B cell (primary cell): Measurements from ENCODE around the gene DRD3. TPM values are rescaled to one million over a fixed set of nuclear protein-coding genes. Genes with fewer than 3 reads are reported as not detected.
A peak's percentile ranks its signal among the peaks of the same experiment; 100 is the strongest.

Source experiments
- ATAC-seq: fragments of 200-7000 bp; cut with Tn5 transposase; one replicate; pipeline ENCODE4 v1.10.0; 2021; ENCODE audit warnings: low read depth, mild to moderate bottlenecking, moderate number of reproducible peaks, moderate library complexity
- CTCF ChIA-PET: fragments of 350-600 bp; sonication (Branson Sonifier 250); formaldehyde crosslinking; loops from one replicate; lab custom pipeline; 2021; ENCODE audit warnings: antibody characterized with exemption, inconsistent platforms; lab: Charles Lee
- POLR2A ChIA-PET: fragments of 350-600 bp; sonication (Branson Sonifier 250); formaldehyde crosslinking; loops from one replicate; lab custom pipeline; 2021; ENCODE audit warnings: antibody characterized with exemption; lab: Charles Lee
- DNase-seq: peaks from one replicate; pipeline ENCODE4 v3.0.0; 2013
- H2AFZ ChIP-seq: 2 replicates; pipeline ENCODE4 v1.6.1; 2012; ENCODE audit warnings: mild to moderate bottlenecking, low read depth, low read length; ENCODE audit not compliant: insufficient read depth, poor library complexity, severe bottlenecking
- H3K27ac ChIP-seq, 2 donors: 1 replicate in 1 of 2; 2 replicates in 1 of 2; pipeline ENCODE4 v1.5.1; 2012 to 2013; ENCODE audit warnings: low read length in 2 of 2, mild to moderate bottlenecking in 2 of 2, moderate library complexity in 1 of 2
- H3K27me3 ChIP-seq, 4 experiments: fragments of 200-600 bp in 1 of 4; sonication (generic) in 1 of 4; replicated peaks in 1 of 4; 1 replicate in 2 of 4; 2 replicates in 2 of 4; pipeline versions ENCODE4 v1.6.1 to v1.7.0; 2013 to 2016; ENCODE audit warnings: low read length in 3 of 4, mild to moderate bottlenecking in 2 of 4, mixed read lengths in 1 of 4, moderate library complexity in 1 of 4; ENCODE audit not compliant: insufficient read depth in 4 of 4, control insufficient read depth in 3 of 4; ENCODE audit errors: control extremely low read depth in 1 of 4
- H3K36me3 ChIP-seq, 2 experiments: replicated peaks in 1 of 2; 1 replicate in 1 of 2; 2 replicates in 1 of 2; pipeline versions ENCODE4 v1.6.1 to v1.7.1; 2013; ENCODE audit warnings: low read length in 1 of 2; ENCODE audit not compliant: insufficient read depth in 2 of 2, control insufficient read depth in 1 of 2; ENCODE audit errors: control extremely low read depth in 1 of 2, extremely low read depth in 1 of 2
- H3K4me1 ChIP-seq, 2 donors: fragments of 200-600 bp in 1 of 2; sonication (generic) in 1 of 2; 1 replicate in 1 of 2; 2 replicates in 1 of 2; pipeline versions ENCODE4 v1.5.1 to v1.6.1; 2013 to 2017; ENCODE audit warnings: low read length in 2 of 2; ENCODE audit not compliant: control insufficient read depth in 2 of 2, insufficient read depth in 2 of 2
- H3K4me2 ChIP-seq: replicated peaks from 2 replicates; pipeline ENCODE3; 2012; ENCODE audit warnings: mild to moderate bottlenecking, low read depth, low read length; ENCODE audit not compliant: poor library complexity, severe bottlenecking
- H3K4me3 ChIP-seq, 5 experiments: fragments of 200-600 bp in 1 of 5; sonication (generic) in 1 of 5; 1 replicate in 3 of 5; 2 replicates in 2 of 5; pipeline versions ENCODE4 v1.5.1 to v1.7.0; 2011 to 2016; ENCODE audit warnings: low read length in 4 of 5, mild to moderate bottlenecking in 4 of 5, low read depth in 2 of 5, control low read depth in 1 of 5, moderate library complexity in 1 of 5; ENCODE audit not compliant: insufficient read depth in 1 of 5; ENCODE audit errors: control extremely low read depth in 1 of 5, extremely low read depth in 1 of 5
- H3K79me2 ChIP-seq: fragments of 200-600 bp; sonication (generic); one replicate; pipeline ENCODE4 v1.6.0; 2016; ENCODE audit warnings: low read length; ENCODE audit not compliant: control insufficient read depth, insufficient read depth
- H3K9ac ChIP-seq: fragments of 200-600 bp; sonication (generic); 2 replicates; pipeline ENCODE4 v1.6.1; 2017; ENCODE audit warnings: mild to moderate bottlenecking, low read length, moderate library complexity
- H3K9me3 ChIP-seq, 3 donors: one replicate each; pipeline versions ENCODE4 v1.6.1 to v1.7.1; 2013; ENCODE audit warnings: low read length in 2 of 3; ENCODE audit not compliant: control insufficient read depth in 2 of 3, insufficient read depth in 1 of 3; ENCODE audit errors: control extremely low read depth in 1 of 3
- H4K20me1 ChIP-seq: 2 replicates; pipeline ENCODE4 v1.6.0; 2012; ENCODE audit warnings: mild to moderate bottlenecking, low read length; ENCODE audit not compliant: insufficient read depth, control insufficient read depth, poor library complexity, severe bottlenecking
- H3K27ac Mint-ChIP-seq: one replicate; pipeline ENCODE4 v1.8.0; 2021; ENCODE audit warnings: mixed read lengths
- H3K27me3 Mint-ChIP-seq: one replicate; pipeline ENCODE4 v1.8.0; 2021; ENCODE audit warnings: mixed read lengths
- H3K4me1 Mint-ChIP-seq: one replicate; pipeline ENCODE4 v1.8.0; 2021; ENCODE audit warnings: mixed read lengths
- H3K4me3 Mint-ChIP-seq: one replicate; pipeline ENCODE4 v1.8.0; 2021; ENCODE audit warnings: mixed read lengths
- H3K9me3 Mint-ChIP-seq: one replicate; pipeline ENCODE4 v1.8.0; 2022; ENCODE audit warnings: mixed read lengths; ENCODE audit not compliant: insufficient read depth
- EZH2 ChIP-seq: IDR thresholded peaks from 2 replicates; pipeline ENCODE4 v1.6.1; 2012; ENCODE audit warnings: borderline replicate concordance, low read depth, mild to moderate bottlenecking, moderate library complexity, low read length; ENCODE audit not compliant: insufficient read depth, poor library complexity, severe bottlenecking
- WGBS: methylation state at CpG from one replicate; pipeline ENCODE4 v1.1.5; 2013; ENCODE audit warnings: missing lambda C conversion rate; ENCODE audit not compliant: insufficient coverage; 5-methylcytosine and 5-hydroxymethylcytosine counted together
- intact Hi-C: fragments of 100-400 bp; cut with micrococcal nuclease; formaldehyde crosslinking; loops from one replicate; pipeline ENCODE4 v1.10.0; 2022
- polyA plus RNA-seq: library from polyadenylated mRNA; depleted of rRNA; stranded (reverse); fragments of >200 nt; gene quantifications from 2 replicates; pipeline ENCODE4 v1.2.3, GENCODE V29; 2012
- total RNA-seq, 2 donors: library from RNA; stranded (reverse); fragments of 120-200 nt in 1 of 2; gene quantifications; 1 replicate in 1 of 2; 2 replicates in 1 of 2; pipeline versions ENCODE4 v1.2.3 to v1.2.4, GENCODE V29; 2013 to 2022
- TF ChIP-seq, protein P1 (sequence below): fragments of 200-600 bp; IDR thresholded peaks from one replicate; pipeline ENCODE4 v1.8.0; 2022; ENCODE audit warnings: antibody characterized with exemption, mild to moderate bottlenecking

The DRD3 gene
- total and polyA plus RNA-seq, 2 donors (not counting 1 experiment from before 2014, with no cell fraction given): not detected

DNA sequence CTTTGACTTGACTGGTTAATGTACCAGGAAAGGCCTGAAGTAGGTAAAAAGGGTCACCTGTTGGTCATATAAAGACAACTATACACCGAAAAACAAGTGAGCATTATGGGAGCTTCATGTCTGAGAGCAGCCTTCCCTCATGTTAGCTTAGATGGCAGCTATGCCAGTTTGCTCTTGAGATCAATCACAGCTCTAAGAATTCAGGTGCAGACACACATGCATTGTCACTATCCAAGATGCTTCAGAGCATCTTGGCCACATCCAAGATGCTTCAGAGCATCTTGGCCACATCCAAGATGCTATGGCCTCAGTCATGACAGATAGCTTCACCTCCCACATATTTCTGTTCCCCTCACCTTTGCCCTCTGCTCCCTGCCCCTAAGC is 43.0 kb upstream of the DRD3 start:
- peaks cover 6 to 15% (median 15%) of the 10 kb centered on the region in 3 donors for H3K9me3 ChIP-seq
- WGBS: no CpG with 5 or more reads among the region's 1 CpG
- ChIA-PET CTCF (interaction anchor here (1.1 to 5.2 kb wide), 4 partner anchors 8 to 72 kb away, joined by 3 to 36 read pairs (median 20); partner anchors contain the start of gene TIGIT), POLR2A (interaction anchor here (2.6 kb wide), 1 partner anchor 8 kb away, joined by 20 read pairs; no protein-coding TSS in a partner anchor)
- no peak overlapping the region for H3K4me2 ChIP-seq
- intact Hi-C loops: no loop called here
- H3K4me1 ChIP-seq: peaks cover 68 to 84% of the 10 kb centered on the region in 2 donors
- H3K4me3 ChIP-seq: no peak overlapping the region
- Mint-ChIP-seq H3K27ac (peak overlapping the region; percentile 85), H3K27me3 (no peaks in the 10 kb centered on the region), H3K4me3 (peak overlapping the region; percentile 32), H3K9me3 (peaks cover 3% of the 10 kb centered on the region), H3K4me1 (peaks cover 74% of the 10 kb centered on the region)
- no peaks in the 10 kb centered on the region for H3K27me3 ChIP-seq
- ATAC-seq (no peak), DNase-seq (no peak)
- H2AFZ ChIP-seq: no peak overlapping the region
- peaks cover 46% of the 10 kb centered on the region for H3K79me2 ChIP-seq
- no peaks in the 10 kb centered on the region for H4K20me1 ChIP-seq
- H3K27ac ChIP-seq: peak overlapping the region in 1 of 2 donors; percentile 80
- TF ChIP-seq, protein P1, sequence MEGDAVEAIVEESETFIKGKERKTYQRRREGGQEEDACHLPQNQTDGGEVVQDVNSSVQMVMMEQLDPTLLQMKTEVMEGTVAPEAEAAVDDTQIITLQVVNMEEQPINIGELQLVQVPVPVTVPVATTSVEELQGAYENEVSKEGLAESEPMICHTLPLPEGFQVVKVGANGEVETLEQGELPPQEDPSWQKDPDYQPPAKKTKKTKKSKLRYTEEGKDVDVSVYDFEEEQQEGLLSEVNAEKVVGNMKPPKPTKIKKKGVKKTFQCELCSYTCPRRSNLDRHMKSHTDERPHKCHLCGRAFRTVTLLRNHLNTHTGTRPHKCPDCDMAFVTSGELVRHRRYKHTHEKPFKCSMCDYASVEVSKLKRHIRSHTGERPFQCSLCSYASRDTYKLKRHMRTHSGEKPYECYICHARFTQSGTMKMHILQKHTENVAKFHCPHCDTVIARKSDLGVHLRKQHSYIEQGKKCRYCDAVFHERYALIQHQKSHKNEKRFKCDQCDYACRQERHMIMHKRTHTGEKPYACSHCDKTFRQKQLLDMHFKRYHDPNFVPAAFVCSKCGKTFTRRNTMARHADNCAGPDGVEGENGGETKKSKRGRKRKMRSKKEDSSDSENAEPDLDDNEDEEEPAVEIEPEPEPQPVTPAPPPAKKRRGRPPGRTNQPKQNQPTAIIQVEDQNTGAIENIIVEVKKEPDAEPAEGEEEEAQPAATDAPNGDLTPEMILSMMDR: no peak
- no peak for TF ChIP-seq EZH2
- no peak overlapping the region for H3K9ac ChIP-seq
- peaks cover 0 to 2% of the 10 kb centered on the region in 2 experiments for H3K36me3 ChIP-seq

DNA sequence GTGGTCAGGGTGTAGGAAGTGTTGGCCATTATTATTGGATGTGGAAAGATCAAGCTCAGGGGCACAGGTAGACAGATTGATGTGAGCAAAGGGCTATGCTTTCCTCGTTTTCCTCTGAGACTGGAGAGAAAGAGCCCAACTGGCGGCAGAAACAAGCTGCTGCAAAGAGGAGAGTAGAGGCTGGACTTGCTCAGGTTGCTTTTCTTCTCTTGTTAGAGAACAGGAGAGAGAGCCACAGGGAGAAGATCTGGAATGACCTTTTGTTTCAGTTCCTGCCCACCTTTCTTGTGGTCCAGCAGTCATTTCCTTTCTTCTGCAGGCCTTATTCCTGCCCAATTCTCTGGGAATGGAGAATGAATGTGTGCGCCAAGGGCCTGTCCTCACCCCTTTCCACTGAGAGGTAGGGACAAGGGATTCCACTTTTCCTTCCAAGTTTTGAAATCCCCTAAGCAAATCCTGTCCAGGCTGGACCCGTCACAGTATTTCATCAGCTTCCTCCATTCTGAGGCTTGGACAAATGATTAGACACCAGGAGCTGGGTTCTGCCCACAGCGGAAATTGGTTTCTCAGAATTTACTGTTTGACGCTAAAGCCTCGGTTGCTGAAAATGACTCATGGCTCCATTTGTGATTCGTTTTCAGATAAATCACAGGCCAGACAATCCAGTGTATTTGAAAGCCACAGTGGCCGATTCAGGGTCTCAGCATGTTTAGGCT is 42.5 kb upstream of the DRD3 start:
- Mint-ChIP-seq H3K4me1 (peaks cover 68% of the 10 kb centered on the region), H3K4me3 (peak overlapping the region; percentile 32), H3K27me3 (no peaks in the 10 kb centered on the region), H3K9me3 (peaks cover 3% of the 10 kb centered on the region), H3K27ac (peak overlapping the region; percentile 85)
- no peak overlapping the region for H3K4me3 ChIP-seq
- no peak overlapping the region for H3K4me2 ChIP-seq
- peaks cover 0 to 2% of the 10 kb centered on the region in 2 experiments for H3K36me3 ChIP-seq
- peaks cover 68 to 84% of the 10 kb centered on the region in 2 donors for H3K4me1 ChIP-seq
- no peak overlapping the region for H2AFZ ChIP-seq
- ChIA-PET POLR2A (interaction anchor here (0.6 to 2.6 kb wide), 2 partner anchors 8 to 525 kb away, joined by 3 to 20 read pairs; partner anchors contain the start of gene USF3), CTCF (interaction anchor here (1.1 to 5.2 kb wide), 4 partner anchors 7 to 73 kb away, joined by 3 to 36 read pairs (median 20); partner anchors contain the start of gene TIGIT)
- 79% methylated on average over 8 of the region's 9 CpGs for WGBS
- H3K9ac ChIP-seq: no peak overlapping the region
- no peak for TF ChIP-seq EZH2
- TF ChIP-seq, protein P1: no peak
- no peaks in the 10 kb centered on the region for H4K20me1 ChIP-seq
- DNase-seq (no peak), ATAC-seq (no peak)
- H3K27me3 ChIP-seq: no peaks in the 10 kb centered on the region
- no peak overlapping the region for H3K27ac ChIP-seq
- peaks cover 6 to 15% (median 15%) of the 10 kb centered on the region in 3 donors for H3K9me3 ChIP-seq
- intact Hi-C loops: no loop called here
- peaks cover 49% of the 10 kb centered on the region for H3K79me2 ChIP-seq
